K562 treated with DMSO at 1 percent for 48 hours (cell line): ENCODE data around the gene RHBDL1. TPM values are rescaled to one million over a fixed set of nuclear protein-coding genes. Genes with fewer than 3 reads are reported as not detected.

Source experiments
- total RNA-seq: library from RNA; unstranded; fragments of 300-600 nt; gene quantifications from 2 replicates; pipeline ENCODE4 v1.2.3, GENCODE V29; 2022; ENCODE audit warnings: low replicate concordance; ENCODE audit errors: extremely low read depth

The RHBDL1 gene
- total RNA-seq, result not detected in 2 replicates

DNA sequence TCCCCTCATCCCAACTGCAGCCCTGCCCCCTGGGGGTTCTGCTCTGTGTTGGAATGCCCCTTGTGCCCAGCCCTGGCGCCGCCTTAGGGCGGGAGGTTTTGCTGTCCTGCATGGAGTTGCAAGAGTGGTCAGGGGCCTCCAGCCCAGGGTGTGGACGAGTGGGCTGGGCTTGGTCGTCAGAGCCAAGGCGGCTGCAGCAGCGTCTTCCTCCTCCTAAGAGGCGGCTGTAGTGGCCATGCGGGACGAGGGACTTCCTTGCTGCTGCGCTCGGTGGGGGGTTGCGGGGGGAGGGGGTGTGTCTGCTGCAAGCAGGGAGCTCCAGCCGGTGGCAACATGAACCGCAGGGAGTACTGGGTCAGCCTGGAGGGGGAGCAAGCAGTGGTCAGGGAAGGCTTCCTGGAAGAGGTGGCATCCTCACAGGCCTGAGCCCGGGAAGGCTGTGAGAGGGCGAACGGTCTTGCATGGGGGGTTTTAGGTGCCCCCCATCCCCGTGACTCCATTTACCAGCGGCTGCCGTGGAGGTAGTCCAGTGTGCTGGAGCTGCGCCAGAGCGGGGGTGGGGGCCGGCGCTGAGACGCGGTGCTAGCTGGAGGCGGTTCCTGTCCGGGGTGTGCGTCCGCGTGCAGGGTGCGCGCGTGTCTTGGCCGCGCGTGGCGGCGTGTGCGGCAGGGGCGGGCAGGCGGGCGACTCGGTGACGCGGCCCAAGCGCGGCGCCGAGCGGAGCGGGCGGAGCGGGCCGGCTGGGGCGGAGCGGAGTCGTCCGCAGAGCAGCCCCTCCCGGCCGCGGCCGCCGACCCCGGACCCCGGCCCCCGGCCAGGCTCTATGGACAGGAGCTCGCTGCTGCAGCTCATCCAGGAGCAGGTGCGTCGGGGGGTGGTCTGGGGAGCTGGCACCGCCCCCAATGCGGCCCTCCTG is at the start of gene RHBDL1:
RHBDL1 (plus strand) TSS at position 704 of the 916 bp plus-strand sequence; CDS start at position 824, 120 bp downstream.

DNA sequence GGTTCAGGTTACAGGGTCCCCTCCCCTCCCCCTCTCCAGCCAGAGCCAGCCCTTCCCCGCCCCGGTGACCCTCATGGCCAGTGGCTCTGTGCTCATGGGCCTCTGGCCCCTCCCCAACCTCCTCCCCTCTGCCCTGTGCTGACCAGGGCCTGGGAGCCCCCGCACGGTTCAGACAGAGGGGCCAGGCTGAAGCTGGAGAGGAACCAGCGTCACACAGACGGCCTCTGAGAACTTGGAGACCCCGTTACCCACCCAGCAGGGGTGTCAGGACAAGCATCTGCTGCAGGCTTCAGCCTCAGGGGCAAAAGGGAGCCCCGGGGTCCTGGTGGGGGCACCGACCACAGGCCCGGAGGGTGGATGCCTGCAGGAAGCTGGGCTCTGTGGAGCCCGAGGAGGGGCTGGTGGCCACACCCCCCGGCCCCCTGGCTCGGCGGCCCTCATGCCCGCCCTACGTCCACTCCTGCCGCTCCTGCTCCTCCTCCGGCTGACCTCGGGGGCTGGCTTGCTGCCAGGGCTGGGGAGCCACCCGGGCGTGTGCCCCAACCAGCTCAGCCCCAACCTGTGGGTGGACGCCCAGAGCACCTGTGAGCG is 44.6 kb upstream of the RHBDL1 start, which contains the start of gene WFIKKN1:
WFIKKN1 (plus strand) TSS at position 171 of the 591 bp plus-strand sequence; CDS start at position 440, 269 bp downstream.

DNA sequence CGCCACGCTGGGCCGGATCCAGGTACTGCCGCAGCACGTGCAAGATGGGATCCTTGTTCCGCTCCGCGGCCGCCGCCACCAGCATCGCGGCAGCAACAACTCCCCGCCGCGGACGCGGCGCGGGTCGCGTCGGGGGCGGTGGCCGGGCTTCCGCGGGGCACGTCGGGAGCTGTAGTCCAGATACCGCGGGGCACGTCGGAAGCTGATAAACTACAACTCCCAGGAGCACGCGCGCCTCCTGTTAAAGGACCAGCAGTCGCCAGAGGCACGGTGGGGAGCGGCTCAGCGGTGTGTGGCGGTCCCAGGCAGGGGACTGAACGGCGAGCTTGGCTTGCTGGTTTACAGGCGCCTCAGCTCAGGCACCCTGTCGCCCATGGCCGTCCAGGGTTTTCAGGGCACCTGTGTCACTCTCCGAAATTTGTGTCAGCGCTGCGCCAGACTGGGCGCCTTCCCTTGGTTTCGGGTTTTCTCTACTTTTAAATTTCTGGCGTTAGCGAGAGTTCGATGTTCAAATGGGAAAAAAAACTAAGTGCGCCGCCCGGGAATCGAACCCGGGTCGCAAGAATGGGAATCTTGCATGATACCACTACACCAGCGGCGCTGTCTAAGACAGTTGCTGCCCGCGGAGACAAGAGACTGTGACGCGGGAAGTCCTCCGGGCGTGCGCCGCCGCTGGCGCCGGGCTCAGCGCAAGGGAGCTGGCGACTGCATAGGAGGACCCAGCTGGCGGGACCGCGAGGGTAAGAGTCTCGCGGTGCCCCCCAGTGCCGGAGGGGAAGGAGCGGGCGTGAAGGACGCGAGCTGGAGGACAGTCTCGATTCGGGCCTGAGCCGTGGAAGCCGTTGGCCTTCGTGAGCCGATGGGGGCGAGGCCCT is 39.0 kb upstream of the RHBDL1 start, which contains the start of gene METTL26:
METTL26 (minus strand) TSS at position 100 of the 875 bp plus-strand sequence; CDS start at position 85, 15 bp downstream.

DNA sequence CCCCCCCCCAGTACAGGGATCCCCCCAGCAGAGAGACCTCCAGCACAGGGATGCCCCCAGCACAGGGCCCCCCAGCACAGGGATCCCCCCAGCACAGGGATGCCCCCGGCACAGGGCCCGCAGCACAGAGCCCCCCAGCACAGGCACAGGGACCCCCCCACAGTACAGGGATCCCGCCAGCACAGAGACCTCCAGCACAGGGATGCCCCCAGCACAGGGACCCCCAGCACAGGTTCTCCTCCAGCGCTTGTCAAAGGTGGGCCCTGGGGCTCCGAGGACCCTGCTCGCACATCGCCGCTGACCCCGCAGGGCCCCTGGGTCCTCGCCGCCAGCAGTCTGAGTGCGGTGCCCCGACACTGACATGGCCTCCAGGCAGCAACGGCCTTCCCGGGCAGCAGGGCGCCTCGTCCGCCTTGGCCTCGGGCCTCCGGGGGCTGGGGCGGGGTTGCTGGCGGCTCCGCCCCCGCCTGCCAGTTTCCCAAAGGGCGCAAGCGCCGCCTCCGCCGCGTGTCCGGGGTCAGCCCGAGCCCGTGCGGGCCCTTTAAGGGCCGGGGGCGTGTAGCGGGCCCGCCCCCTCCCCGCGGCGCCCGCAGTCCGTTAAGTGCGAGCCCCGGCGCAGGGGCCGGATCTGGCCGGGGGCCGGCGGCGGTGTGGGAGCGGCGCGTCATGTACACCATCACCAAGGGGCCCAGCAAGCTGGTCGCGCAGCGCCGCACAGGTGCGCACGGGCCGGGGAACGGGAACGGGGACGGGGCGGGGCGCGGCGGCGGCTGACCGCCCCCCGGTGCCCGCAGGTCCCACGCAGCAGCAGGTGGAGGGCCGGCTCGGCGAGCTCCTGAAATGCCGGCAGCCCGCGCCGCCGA is 33.9 kb upstream of the RHBDL1 start, which contains the start of gene MCRIP2:
MCRIP2 (plus strand) TSS at position 503 of the 863 bp plus-strand sequence; CDS start at position 667, 164 bp downstream.

DNA sequence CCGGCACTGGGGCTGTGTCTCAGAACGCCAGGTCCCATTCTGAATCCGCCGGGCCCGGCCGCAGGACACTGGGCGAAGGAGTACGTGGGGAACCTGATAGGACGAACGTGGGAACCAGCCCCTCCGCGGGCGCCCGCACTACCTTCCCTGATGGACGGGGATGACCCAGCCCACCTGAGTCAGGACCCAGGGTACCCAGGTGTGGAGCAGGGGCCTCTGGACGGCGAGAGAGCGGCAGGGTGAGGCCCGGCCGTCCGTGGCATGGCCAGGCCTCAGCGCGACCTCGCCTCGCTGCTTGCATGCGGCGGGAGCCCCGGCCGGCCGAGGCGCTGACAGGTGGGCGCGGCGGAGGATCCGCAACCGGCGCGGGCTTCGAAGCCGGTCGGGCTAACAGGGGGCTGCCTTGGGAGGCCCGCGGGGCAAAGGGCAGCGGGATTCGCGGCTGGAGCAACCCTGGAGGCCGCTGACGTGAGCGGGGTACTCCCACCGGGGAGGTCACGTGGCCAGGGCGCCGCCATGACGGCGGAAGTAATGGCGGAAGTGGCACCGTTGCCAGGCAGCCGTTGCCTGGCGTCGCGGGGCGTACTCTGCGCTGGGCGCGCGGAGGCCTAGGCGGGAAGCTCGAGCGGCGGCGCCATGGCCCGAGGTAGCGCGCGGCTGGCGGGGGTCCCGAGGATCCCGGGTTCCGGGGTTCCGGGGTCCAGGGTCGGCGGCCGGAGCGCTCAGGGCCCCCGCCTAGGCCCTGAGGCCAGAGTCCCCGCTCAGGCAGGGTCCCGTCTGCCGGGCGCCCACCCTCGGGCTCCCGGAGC is 26.5 kb upstream of the RHBDL1 start, which contains the start of gene WDR90:
WDR90 (plus strand) TSS at position 585 of the 809 bp plus-strand sequence; CDS start at position 637, 52 bp downstream.

DNA sequence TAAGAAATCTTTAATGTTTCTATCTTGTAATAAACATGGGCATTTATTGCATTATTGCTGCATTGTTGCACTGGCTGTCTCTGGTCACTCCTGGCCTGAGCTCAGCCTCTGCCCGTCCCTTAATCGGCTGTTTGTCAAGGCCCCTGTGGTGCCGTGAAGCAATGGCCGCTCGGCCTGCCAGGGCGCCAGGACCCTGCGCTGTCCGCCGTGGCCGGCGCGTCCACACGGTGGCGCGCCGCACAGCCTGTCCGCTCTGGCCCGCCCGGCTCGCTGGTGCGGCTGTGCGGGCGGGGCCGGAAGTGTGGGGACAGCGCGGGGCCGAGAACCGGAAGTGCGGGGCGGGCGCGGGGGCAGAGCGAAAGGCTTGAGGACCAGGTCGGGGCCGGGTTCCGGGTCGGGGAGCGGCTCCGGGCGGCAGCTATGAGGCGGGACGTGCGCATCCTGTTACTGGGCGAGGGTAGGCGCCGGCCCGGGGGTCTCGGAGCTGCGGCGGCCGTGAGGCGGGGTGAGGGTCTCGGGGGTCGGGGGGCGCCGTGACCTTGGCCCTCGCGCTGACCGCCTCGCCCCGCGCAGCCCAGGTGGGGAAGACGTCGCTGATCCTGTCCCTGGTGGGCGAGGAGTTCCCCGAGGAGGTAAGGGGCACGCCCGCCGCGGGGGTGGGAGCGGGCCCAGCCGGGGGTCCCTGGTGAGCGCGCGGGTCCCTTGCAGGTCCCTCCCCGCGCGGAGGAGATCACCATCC is 7.5 kb upstream of the RHBDL1 start, which contains the start of gene RHOT2:
RHOT2 (plus strand) TSS at position 353 of the 739 bp plus-strand sequence; CDS start at position 421, 68 bp downstream.

DNA sequence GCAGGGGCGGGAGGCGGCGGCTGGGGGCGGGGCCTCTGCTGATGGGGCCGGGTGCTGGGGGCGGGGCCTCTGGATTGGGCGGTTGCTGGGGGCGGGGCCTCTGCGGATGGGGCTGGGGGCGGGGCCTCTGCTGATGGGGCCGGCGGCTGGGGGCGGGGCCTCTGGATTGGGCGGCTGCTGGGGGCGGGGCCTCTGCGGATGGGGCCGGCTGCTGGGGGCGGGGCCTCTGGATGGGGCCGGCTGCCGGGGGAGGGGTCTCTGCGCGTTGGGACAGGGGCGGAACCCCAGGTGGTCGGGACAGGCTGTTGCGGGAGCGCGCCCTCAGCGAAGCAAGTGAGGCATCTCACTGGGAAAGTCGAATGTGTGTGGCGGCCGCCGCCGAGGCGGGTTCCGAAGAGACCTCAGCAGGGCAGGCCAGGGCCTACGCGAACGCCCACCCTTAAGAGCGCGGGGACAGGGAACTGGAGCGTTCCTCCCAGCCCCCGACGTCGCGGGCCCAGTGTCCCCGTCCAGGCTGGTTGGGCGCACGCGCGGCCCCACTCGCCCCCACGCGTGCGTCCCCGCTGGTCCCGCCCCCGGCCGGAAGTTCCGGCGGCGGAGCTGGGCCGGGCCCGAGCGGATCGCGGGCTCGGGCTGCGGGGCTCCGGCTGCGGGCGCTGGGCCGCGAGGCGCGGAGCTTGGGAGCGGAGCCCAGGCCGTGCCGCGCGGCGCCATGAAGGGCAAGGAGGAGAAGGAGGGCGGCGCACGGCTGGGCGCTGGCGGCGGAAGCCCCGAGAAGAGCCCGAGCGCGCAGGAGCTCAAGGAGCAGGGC is 4.5 kb downstream of the RHBDL1 start, which contains the start of gene STUB1:
STUB1 (plus strand) TSS at position 597 of the 811 bp plus-strand sequence; CDS start at position 713, 116 bp downstream.

DNA sequence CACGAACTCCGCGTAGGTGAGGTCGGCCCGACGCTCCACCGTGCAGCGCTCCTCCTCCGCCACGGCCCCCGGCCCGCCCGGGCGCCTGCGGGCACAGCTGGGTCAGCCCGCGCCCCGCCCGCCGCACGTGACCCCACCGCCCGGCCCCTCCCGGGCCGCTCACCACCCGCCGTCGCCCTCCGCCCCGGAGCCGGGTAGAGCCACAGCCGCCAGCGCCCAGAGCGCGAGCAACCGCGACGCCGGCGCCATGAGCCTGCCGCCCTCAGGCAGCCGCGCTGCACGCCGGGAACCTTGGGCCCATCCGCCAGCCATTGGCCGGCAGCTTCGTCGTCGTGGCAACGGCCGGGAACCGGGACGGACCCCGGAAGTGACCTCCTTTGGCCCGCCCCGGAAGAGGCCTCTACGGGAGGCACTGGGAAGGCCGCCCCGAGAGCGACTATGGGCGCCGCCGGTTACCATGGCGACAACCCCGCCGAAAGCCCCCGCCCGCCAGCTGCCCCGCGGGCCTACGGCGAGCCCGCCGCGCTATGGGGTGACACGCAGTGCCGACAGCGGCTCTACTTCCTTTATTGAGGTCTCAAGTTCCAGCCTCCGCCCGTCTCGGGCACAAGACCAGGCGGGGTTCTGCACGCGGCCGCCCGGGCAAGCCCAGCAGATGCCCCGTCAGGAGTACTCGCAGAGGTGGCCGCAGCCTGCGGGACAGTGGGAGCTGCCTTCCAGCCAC is 8.8 kb downstream of the RHBDL1 start, which contains the start of gene JMJD8:
JMJD8 (minus strand) TSS at position 264 of the 724 bp plus-strand sequence; CDS start at position 249, 15 bp downstream.

DNA sequence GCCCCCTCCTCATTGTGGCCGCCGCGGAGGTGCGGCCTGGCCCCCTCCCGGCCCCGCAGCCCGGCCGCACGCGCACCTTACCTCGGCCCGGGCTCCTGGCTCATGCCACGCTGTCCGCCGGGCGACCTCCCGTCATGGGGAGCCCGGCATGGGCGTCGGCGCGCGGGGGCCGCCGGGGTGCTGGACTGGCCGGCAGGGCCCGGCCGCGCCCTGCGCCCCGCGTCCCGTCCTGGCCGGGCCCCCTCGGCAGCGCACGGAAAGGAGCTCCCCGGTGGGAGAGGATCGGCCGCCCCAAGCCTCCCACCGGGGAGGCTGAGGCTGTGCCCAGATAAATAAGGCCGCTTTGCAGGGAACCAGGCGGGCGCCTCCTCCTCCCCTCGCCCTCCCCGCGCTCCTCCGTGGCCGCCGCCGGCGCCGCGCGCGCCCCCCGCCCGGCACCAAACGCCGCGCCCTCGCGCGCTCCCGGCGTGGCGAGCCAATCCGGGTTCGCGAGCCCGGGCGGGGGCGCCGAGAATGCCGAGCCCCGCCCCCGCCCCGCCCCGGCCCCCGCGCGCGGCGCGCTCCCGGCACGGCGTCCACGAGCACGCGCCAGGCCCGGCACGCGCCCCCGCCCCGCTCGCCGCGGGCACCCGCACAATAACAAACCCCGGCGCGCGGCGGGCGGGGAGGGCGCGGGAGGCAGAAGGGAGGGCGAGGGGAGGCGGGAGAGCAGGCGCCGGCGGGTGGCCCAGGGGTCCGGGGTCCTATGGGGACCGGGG is 30.1 kb downstream of the RHBDL1 start, which contains the start of gene FBXL16:
FBXL16 (minus strand) TSS at position 371 of the 758 bp plus-strand sequence. CDS start 8,396 bp downstream, outside the sequence.

DNA sequence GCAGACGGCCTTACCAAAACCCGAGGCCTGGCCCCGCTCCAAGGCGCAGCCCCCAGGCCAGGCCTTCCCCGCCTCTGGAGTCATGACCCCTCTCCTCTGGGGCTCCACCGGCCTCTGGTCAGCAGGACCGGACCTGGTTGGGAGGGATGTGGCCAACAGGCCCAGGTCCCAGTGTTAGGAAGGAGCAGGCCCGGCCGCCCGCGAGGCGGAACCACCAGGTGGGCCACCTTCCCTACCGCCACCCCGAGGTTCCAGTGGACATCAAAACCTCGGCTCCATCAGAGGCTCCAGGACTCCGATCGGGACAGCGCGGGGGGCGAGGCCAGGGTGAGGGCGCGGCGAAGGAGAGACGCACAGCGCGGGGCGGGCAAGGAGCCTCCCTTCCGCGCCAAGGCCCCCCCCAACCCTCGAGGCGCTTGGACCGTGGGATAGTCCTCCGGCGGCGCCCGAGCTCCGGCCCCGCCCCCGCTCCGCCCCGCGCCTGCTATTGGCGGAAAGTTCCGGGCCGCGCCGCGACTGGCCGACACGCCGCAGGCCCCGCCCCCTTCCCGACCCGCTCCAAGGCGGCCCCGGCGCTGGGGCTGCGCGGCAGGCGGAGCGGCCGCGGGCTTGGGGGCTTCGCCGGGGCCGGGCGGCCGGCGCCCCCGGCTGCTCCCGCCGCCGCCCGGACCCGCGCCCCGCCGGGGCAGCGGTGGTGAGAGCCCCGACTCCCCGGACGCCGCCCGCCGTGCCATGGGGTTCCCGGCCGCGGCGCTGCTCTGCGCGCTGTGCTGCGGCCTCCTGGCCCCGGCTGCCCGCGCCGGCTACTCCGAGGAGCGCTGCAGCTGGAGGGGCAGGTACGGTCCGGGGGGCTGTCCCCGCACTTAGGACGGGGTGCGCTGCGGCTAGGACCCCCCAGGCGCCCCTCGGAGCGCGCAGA is 39.3 kb downstream of the RHBDL1 start, which contains the start of gene METRN:
METRN (plus strand) TSS at position 561 of the 919 bp plus-strand sequence; CDS start at position 733, 172 bp downstream.

DNA sequence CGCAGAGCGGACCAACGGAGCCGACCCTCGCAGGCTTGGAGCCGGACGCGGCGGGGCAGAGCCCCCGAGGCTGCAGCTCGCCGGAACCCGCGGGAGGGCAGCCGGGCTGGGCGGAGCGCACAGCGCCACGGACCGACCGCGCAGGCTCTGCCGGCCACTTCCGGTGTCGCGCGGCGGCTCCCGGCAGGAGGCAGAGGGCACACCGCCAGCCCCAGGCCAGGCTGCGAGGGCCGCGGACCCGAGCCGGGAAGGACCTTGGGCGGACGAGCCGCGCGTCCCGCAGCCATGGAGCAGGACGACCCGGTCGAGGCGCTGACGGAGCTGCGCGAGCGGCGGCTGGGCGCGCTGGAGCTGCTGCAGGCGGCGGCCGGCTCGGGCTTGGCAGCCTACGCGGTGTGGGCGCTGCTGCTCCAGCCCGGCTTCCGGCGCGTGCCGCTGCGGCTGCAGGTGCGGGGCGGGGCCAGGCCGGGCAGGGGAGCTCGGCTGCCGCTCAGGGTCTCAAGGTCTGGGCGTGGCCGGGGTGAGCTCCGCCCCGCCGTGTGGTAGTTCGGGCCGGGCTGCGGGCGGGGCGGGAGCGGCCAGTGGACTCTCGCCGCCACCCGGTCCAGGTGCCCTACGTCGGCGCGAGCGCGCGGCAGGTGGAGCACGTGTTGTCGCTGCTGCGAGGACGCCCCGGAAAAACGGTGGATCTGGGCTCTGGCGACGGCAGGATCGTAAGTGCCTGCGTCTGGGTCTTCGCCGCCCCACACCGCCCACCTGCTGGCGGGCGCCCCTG is 45.7 kb downstream of the RHBDL1 start, which contains the start of gene ANTKMT:
ANTKMT (plus strand) TSS at position 157 of the 775 bp plus-strand sequence; CDS start at position 286, 129 bp downstream.

DNA sequence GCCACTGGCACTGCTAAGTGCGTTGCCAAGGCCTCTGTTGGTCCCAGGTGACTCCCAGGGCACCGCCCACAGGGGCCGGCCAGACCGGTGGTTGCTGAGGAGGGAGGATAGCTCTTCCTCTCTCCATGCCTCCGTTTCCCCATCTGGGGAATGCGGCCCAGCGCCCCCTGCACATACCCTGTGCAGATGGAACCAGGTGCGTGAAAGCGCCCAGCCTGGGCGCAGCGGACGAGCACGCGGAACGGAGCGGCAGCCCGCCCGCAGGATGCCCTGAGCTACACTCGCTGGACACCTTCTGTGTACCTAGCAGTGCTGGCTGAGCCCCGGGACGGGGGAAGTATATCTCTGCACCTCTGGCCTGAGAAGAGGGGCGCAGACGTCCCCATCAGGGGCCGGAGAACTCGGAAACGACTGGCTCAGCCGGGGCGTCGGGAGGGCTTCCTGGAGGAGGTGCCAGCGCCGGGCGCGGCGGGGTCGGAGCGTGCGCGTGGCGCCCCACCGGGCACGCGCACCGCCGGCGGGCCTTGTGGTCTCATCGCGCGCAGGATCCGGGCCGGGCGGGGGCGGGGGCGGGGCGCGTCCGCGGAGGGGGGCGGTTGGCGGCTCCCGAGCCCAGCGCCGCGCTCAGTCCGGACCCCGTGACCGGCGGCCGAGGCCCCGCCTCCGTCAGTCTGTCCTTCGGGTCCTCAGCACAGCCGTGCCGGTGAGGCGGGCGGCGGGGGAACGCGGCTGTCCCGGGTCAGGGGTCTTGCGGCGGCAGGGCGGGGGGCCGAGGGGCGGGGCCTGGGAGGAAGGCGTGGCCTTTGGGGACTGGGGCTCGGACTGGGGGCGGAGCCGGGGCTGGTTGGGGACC is 51.2 kb downstream of the RHBDL1 start, which contains the start of the genes CCDC78 and HAGHL:
CCDC78 (minus strand) TSS at position 6 of the 853 bp plus-strand sequence. CDS start 76 bp downstream, outside the sequence.
HAGHL (plus strand) TSS at position 669 of the 853 bp plus-strand sequence. CDS start 404 bp downstream, outside the sequence.

